DOHH2 (cell line): ENCODE results near the gene MTG1.

ENCODE experiments used
- H3F3A ChIP-seq: fragments of 200-600 bp; sonication (generic), shearing (Covaris generic); 2 replicates; pipeline ENCODE4 v1.6.0; 2016; ENCODE audit warnings: antibody characterized with exemption, mild to moderate bottlenecking; ENCODE audit not compliant: control insufficient read depth, insufficient read depth
- H3K27ac ChIP-seq: fragments of 200-600 bp; sonication (generic); 2 replicates; pipeline ENCODE4 v1.5.1; 2014; ENCODE audit warnings: low read depth, mild to moderate bottlenecking, low read length, moderate library complexity
- H3K27me3 ChIP-seq: fragments of 200-600 bp; sonication (generic); 2 replicates; pipeline ENCODE4 v1.6.1; 2014; ENCODE audit warnings: mild to moderate bottlenecking, low read length, mixed read lengths; ENCODE audit not compliant: control insufficient read depth
- H3K36me3 ChIP-seq: fragments of 200-600 bp; sonication (generic); 2 replicates; pipeline ENCODE4 v1.6.1; 2014; ENCODE audit warnings: mild to moderate bottlenecking, low read length, moderate library complexity, mixed read lengths; ENCODE audit not compliant: control insufficient read depth
- H3K4me1 ChIP-seq: fragments of 200-600 bp; sonication (generic); 2 replicates; pipeline ENCODE4 v1.6.1; 2014; ENCODE audit warnings: mild to moderate bottlenecking, low read length, mixed read lengths; ENCODE audit not compliant: control insufficient read depth
- H3K4me2 ChIP-seq: fragments of 200-600 bp; sonication (generic); 2 replicates; pipeline ENCODE4 v1.6.0; 2014; ENCODE audit warnings: mild to moderate bottlenecking, low read length, moderate library complexity
- H3K4me3 ChIP-seq: fragments of 200-600 bp; sonication (generic); 2 replicates; pipeline ENCODE4 v1.5.1; 2014; ENCODE audit warnings: mild to moderate bottlenecking, low read length, mixed read lengths
- H3K79me2 ChIP-seq: fragments of 200-600 bp; sonication (generic); 2 replicates; pipeline ENCODE4 v1.6.1; 2014; ENCODE audit warnings: mild to moderate bottlenecking, low read length, mixed read lengths; ENCODE audit not compliant: control insufficient read depth
- H3K9me2 ChIP-seq: fragments of 200-600 bp; sonication (generic); replicated peaks from 2 replicates; pipeline ENCODE4 v1.6.1; 2014; ENCODE audit warnings: mild to moderate bottlenecking, low read length, mixed read lengths; ENCODE audit not compliant: control insufficient read depth
- H3K9me3 ChIP-seq: fragments of 200-600 bp; sonication (generic); 2 replicates; pipeline ENCODE4 v1.6.1; 2014; ENCODE audit warnings: antibody characterized with exemption, low read length, mixed read lengths; ENCODE audit not compliant: control insufficient read depth, insufficient read depth
- H4K20me1 ChIP-seq: fragments of 200-600 bp; sonication (generic); 2 replicates; pipeline ENCODE4 v1.6.0; 2014; ENCODE audit warnings: low read depth, mild to moderate bottlenecking, antibody characterized with exemption, low read length, moderate library complexity; ENCODE audit not compliant: control insufficient read depth, insufficient read depth
- EZH2phosphoT487 ChIP-seq: fragments of 200-600 bp; sonication (generic); IDR thresholded peaks from 2 replicates; pipeline ENCODE4 v1.6.1; 2017; ENCODE audit warnings: borderline replicate concordance, mild to moderate bottlenecking, antibody characterized with exemption, low read length, moderate library complexity, mixed read lengths
- TF ChIP-seq, protein P1 (sequence below): fragments of 200-600 bp; sonication (generic); IDR thresholded peaks from one replicate; pipeline ENCODE4 v1.5.1; 2014; ENCODE audit warnings: antibody characterized with exemption, mild to moderate bottlenecking, low read depth, low read length; ENCODE audit not compliant: poor library complexity, severe bottlenecking

The MTG1 gene

DNA sequence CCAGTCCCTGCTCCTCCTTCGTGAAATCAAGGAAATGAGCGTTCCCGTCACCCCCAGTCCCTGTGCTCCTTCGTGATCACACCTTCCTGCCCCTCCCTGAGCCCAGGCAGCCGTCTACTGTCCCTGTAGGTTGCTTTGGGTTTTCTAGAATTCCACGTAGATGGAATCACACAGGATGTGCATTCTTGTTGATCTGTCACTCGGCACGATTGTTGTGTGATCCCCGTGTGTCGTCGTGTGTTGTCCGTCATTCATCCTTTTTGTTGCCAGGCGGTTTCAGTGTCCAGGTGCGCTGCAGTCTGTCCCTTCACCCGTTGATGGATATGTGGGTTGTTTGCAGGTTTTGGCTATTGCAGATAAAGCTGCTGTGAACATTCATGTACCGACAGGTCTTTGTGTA, 9.4 kb downstream of the MTG1 start:
- no peak overlapping the region for H3K27ac ChIP-seq
- no peaks in the 10 kb centered on the region for H3K9me2 ChIP-seq
- no peaks in the 10 kb centered on the region for H3K9me3 ChIP-seq
- peaks cover 87% of the 10 kb centered on the region for H3K36me3 ChIP-seq
- H3K4me2 ChIP-seq: no peak overlapping the region
- H3K79me2 ChIP-seq: peaks cover 73% of the 10 kb centered on the region
- no peak overlapping the region for H3K4me3 ChIP-seq
- peaks cover 6% of the 10 kb centered on the region for H4K20me1 ChIP-seq
- TF ChIP-seq EZH2phosphoT487: no peak
- TF ChIP-seq, protein P1, sequence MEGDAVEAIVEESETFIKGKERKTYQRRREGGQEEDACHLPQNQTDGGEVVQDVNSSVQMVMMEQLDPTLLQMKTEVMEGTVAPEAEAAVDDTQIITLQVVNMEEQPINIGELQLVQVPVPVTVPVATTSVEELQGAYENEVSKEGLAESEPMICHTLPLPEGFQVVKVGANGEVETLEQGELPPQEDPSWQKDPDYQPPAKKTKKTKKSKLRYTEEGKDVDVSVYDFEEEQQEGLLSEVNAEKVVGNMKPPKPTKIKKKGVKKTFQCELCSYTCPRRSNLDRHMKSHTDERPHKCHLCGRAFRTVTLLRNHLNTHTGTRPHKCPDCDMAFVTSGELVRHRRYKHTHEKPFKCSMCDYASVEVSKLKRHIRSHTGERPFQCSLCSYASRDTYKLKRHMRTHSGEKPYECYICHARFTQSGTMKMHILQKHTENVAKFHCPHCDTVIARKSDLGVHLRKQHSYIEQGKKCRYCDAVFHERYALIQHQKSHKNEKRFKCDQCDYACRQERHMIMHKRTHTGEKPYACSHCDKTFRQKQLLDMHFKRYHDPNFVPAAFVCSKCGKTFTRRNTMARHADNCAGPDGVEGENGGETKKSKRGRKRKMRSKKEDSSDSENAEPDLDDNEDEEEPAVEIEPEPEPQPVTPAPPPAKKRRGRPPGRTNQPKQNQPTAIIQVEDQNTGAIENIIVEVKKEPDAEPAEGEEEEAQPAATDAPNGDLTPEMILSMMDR: no peak
- 0 out of 2 replicates have a peak, but pooled peaks cover 4% of the 10 kb centered on the region for H3F3A ChIP-seq
- H3K27me3 ChIP-seq: no peaks in the 10 kb centered on the region
- peaks cover 20% of the 10 kb centered on the region for H3K4me1 ChIP-seq

DNA sequence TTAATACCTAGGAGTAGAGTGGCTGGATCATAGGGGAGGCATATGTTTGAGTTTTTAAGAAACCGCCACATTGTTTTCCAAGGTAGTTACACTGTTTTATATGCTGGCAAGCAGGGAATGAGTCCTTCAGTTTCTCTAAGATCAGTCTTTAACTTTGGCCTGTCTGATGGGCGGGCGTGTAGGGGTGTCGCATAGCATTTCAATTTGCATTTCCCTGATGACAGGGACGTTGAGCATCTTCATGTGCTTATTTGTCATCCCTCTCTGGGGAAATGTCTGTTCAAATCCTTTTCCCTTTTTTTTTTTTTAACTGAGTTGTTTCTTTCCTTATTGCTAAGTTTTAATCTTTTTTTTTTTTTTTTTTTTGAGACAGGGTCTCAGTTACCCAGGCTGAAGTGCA, 9.8 kb downstream of the MTG1 start:
- Histone ChIP-seq H3K4me1 (peaks cover 20% of the 10 kb centered on the region), H4K20me1 (peaks cover 6% of the 10 kb centered on the region), H3K27ac (no peak overlapping the region), H3K36me3 (peaks cover 87% of the 10 kb centered on the region), H3K79me2 (peaks cover 73% of the 10 kb centered on the region), H3K4me3 (no peak overlapping the region), H3K27me3 (no peaks in the 10 kb centered on the region), H3K9me3 (no peaks in the 10 kb centered on the region), H3K4me2 (no peak overlapping the region), H3F3A (0 out of 2 replicates have a peak, but pooled peaks cover 4% of the 10 kb centered on the region), H3K9me2 (no peaks in the 10 kb centered on the region)
- TF ChIP-seq EZH2phosphoT487: no peak
- TF ChIP-seq, protein P1: no peak

DNA sequence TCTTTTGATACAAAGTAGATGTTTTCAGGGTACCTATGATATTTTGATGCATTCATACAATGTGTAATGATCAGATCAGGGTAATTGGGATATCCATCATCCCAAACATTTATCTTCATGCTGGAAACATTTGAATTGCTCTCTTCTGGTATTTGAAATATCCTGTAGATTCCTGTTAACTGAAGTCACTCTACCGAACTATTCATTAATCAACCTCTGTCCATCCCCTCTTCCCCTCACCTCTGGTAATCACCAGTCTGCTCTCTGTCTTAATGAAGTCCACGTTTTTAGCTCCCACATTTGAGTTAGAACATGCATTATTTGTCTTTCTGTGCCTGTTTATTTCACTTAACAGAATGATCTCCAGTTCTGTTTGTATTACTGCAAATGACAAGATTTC, 11.3 kb downstream of the MTG1 start:
- no peak for TF ChIP-seq EZH2phosphoT487
- TF ChIP-seq, protein P1: no peak
- 0 out of 2 replicates have a peak overlapping the region, but pooled peaks have one; percentile 7 for H3K27ac ChIP-seq
- H3F3A ChIP-seq: 0 out of 2 replicates have a peak, but pooled peaks cover 4% of the 10 kb centered on the region
- no peaks in the 10 kb centered on the region for H3K27me3 ChIP-seq
- peaks cover 77% of the 10 kb centered on the region for H3K79me2 ChIP-seq
- peak overlapping the region; percentile 5 for H3K4me3 ChIP-seq
- peaks cover 20% of the 10 kb centered on the region for H3K4me1 ChIP-seq
- H3K36me3 ChIP-seq: peaks cover 89% of the 10 kb centered on the region
- no peaks in the 10 kb centered on the region for H3K9me2 ChIP-seq
- peaks cover 4% of the 10 kb centered on the region; the same call in 1 of the 2 replicates for H3K9me3 ChIP-seq
- H3K4me2 ChIP-seq: peak overlapping the region; percentile 34
- H4K20me1 ChIP-seq: peaks cover 6% of the 10 kb centered on the region; the same call in 1 of the 2 replicates
